T-helper 2 cell treated with Interferon-gamma antibody and Interleukin-4, amounts not matched to agents 100 ng/mL and 5 ng/mL, for 36 hours (primary cell): Measurements from ENCODE around the gene CCNJ. TPM values are rescaled to one million over a fixed set of nuclear protein-coding genes. Genes with fewer than 3 reads are reported as not detected.

Source experiments
- total RNA-seq: library from RNA; stranded (reverse); gene quantifications from 2 replicates; pipeline ENCODE4 v1.2.3, GENCODE V29; 2022

Gene CCNJ
- total RNA-seq, 1 donor from 2014 or later = 6.2 TPM

Other genes starting within 250 kb of the CCNJ start
- 0.45 and 0.64 TPM in 2 replicates for gene CC2D2B, start 135.6 kb upstream of the CCNJ start, total RNA-seq
- gene ZNF518A, start 86.7 kb downstream of the CCNJ start, total RNA-seq = 23.3 and 26.1 TPM in 2 replicates
- gene BLNK, start 228.0 kb downstream of the CCNJ start, total RNA-seq = not detected in 2 replicates